Glutamatergic neuron (in vitro differentiated cells): ENCODE data around the gene SSU72. TPM values are rescaled to one million over a fixed set of nuclear protein-coding genes. Genes with fewer than 3 reads are reported as not detected.
A peak's percentile ranks its signal among the peaks of the same experiment; 100 is the strongest.

ENCODE experiments used
- DNase-seq: peaks from one replicate; pipeline ENCODE4 v3.0.0; 2022
- H3K27ac Mint-ChIP-seq: one replicate; pipeline ENCODE4 v1.8.0; 2020; ENCODE audit warnings: mild to moderate bottlenecking, mixed read lengths, inconsistent platforms; ENCODE audit not compliant: unreplicated experiment
- H3K27me3 Mint-ChIP-seq: one replicate; pipeline ENCODE4 v1.8.0; 2020; ENCODE audit warnings: mild to moderate bottlenecking, moderate library complexity, mixed read lengths, inconsistent platforms; ENCODE audit not compliant: unreplicated experiment
- H3K36me3 Mint-ChIP-seq: one replicate; pipeline ENCODE4 v1.8.0; 2020; ENCODE audit warnings: mild to moderate bottlenecking, mixed read lengths, inconsistent platforms; ENCODE audit not compliant: unreplicated experiment
- H3K4me1 Mint-ChIP-seq: one replicate; pipeline ENCODE4 v1.8.0; 2020; ENCODE audit warnings: mild to moderate bottlenecking, low read depth, mixed read lengths, inconsistent platforms; ENCODE audit not compliant: unreplicated experiment
- H3K4me3 Mint-ChIP-seq: one replicate; pipeline ENCODE4 v1.8.0; 2020; ENCODE audit warnings: mild to moderate bottlenecking, mixed read lengths, inconsistent platforms; ENCODE audit not compliant: unreplicated experiment
- H3K9me3 Mint-ChIP-seq: one replicate; pipeline ENCODE4 v1.8.0; 2020; ENCODE audit warnings: mild to moderate bottlenecking, moderate library complexity, mixed read lengths, inconsistent platforms; ENCODE audit not compliant: unreplicated experiment
- total RNA-seq: library from RNA; stranded (reverse); fragmentation: NEBNext Ultra II Directional; extraction: Animal tissue kit (Norgen Biotek cat#: 25700); gene quantifications from one replicate; pipeline ENCODE4 v1.2.1, GENCODE V29; 2021; ENCODE audit not compliant: unreplicated experiment
- TF ChIP-seq, protein P1 (sequence below): fragments of 200-600 bp; sonication (generic); IDR thresholded peaks from one replicate; pipeline ENCODE4 v1.5.0; 2021; ENCODE audit not compliant: partially characterized antibody, unreplicated experiment

Gene SSU72
- total RNA-seq, 1 donor from 2014 or later: 123 TPM

DNA sequence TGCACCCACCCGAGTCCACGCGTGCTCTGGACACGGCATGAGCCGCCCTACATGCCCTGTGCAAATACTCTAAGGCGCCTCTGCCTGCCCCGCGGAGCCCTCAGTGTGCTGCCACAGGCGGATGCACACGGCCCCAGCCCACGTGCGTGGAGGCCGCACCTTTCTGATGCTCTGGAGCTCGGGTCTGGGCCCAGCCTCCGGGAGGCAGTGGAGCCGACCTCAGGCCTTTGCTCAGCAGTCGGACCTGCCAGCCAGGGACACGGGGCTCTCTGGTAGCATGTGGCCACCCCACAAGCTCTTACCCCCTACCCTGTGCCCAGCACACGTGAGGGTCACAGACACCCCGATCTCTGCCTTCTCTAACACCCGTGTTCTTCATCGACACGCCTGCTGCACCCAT is 36.3 kb downstream of the SSU72 start:
- H3K9me3 Mint-ChIP-seq: peaks cover 9% of the 10 kb centered on the region
- DNase-seq: no peak
- peaks cover 5% of the 10 kb centered on the region for H3K4me1 Mint-ChIP-seq
- peak overlapping the region; percentile 80 for H3K4me3 Mint-ChIP-seq
- H3K27ac Mint-ChIP-seq: peak overlapping the region; percentile 33
- TF ChIP-seq, protein P1, sequence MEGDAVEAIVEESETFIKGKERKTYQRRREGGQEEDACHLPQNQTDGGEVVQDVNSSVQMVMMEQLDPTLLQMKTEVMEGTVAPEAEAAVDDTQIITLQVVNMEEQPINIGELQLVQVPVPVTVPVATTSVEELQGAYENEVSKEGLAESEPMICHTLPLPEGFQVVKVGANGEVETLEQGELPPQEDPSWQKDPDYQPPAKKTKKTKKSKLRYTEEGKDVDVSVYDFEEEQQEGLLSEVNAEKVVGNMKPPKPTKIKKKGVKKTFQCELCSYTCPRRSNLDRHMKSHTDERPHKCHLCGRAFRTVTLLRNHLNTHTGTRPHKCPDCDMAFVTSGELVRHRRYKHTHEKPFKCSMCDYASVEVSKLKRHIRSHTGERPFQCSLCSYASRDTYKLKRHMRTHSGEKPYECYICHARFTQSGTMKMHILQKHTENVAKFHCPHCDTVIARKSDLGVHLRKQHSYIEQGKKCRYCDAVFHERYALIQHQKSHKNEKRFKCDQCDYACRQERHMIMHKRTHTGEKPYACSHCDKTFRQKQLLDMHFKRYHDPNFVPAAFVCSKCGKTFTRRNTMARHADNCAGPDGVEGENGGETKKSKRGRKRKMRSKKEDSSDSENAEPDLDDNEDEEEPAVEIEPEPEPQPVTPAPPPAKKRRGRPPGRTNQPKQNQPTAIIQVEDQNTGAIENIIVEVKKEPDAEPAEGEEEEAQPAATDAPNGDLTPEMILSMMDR: no peak
- peaks cover 10% of the 10 kb centered on the region for H3K27me3 Mint-ChIP-seq
- no peaks in the 10 kb centered on the region for H3K36me3 Mint-ChIP-seq

DNA sequence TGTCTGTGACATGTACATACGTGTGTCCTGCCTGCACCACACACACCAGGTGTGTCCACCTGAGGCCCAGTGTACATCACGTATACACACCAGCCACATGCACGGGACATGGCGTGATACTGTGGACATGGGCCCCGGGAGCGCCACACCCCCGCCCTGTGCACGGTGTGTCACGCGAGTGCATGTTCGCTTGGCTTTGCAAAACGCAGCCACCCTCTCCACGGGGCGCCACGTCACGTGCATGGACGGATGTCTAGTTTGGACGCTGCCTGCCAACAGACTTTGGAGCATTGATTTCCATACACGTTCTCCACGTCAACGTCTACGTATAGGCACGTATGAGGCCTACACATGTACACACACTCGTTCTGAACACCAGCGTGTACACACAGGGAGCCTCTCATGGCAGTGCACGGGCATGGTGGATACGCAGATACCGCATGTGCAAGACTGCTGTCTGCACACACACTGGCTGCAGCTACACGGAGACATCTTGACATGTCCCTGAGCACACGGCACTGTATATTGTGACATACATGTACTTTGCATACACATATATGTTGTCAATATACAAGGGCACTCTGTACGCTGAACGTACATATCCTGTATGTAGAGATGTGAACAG is 36.9 kb downstream of the SSU72 start:
- peaks cover 10% of the 10 kb centered on the region for H3K27me3 Mint-ChIP-seq
- DNase-seq: no peak
- peak overlapping the region; percentile 34 for H3K4me3 Mint-ChIP-seq
- H3K9me3 Mint-ChIP-seq: peaks cover 9% of the 10 kb centered on the region
- peaks cover 5% of the 10 kb centered on the region for H3K4me1 Mint-ChIP-seq
- H3K27ac Mint-ChIP-seq: no peak overlapping the region
- TF ChIP-seq, protein P1: no peak
- H3K36me3 Mint-ChIP-seq: no peaks in the 10 kb centered on the region

DNA sequence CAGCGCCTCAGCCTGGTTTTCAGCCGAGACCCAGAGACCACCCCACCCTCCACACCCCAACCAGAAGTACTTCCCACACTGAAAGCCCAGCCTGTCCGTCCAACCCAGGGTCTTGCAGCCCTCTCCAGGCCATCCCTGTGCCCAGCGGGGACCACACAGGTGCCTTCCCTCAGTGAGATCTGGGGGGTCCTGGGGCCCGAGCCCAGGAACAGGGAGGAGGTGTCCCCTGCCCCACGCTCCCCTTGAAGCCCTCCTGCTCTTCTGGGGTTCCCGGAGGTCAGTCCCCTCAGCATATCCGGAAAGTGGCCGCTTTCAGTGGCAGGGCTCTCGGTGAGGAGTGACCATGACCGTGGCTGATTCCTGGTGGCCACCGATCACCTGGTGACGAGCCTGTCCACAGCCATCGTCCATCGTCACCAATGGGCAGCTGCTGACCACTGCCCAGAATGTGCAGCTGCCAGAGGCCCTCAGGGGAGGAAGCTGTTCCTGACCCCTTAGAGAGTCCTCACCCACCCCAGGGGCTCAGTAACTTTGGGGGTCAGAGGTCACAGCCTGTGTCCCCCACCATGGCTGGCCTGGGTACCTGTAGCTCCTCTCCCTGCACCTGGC is 37.6 kb downstream of the SSU72 start:
- Mint-ChIP-seq H3K4me3 (no peak overlapping the region), H3K4me1 (peaks cover 5% of the 10 kb centered on the region), H3K27me3 (peaks cover 12% of the 10 kb centered on the region), H3K36me3 (peaks cover 2% of the 10 kb centered on the region), H3K27ac (peak overlapping the region; percentile 38), H3K9me3 (peaks cover 10% of the 10 kb centered on the region)
- DNase-seq: no peak
- TF ChIP-seq, protein P1: no peak

DNA sequence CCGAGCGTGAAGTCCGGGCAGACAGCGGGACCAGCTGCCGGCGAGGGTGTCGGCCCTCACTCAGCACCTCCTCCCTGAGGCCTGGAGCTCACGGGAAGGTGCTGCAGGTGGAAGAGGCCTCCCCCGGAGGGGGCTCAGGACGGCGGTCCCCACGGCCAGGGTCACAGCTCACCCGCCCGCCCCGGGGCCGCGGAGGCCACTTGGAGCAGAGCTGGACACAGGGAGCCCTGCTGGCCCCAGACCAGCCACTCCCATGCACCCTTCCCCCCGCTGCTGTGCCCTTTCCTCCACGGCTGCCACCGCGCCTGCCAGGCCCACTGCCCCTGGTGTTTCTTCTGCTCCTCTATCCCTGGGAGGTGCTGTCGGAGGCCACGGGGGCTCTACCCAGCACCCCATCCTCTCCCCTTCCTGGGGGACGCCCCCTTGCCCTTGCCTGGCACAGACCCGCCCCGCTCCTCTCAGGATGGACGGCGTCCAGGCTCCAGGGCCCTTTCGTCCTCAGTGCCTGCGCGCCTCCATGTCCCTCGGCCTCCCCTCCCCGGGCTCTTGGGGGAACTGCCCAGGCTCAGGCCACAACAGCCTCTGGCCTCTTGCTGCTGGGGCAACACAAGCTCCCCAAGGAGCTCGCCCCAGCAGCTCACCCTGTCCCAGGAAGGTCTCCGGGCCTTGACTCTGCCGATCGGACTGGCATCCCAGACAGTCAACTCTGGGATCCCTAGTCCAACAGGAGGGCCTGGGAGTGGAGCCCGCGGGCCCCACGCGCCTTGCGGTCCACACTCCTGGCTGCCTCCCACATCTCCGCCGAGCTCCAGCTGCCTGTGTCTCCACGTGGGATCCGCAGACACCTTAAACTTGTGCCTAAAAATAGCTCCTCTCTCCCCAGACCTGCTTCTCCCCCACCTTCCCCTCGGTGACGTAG is 38.4 kb downstream of the SSU72 start:
- TF ChIP-seq, protein P1: no peak
- Mint-ChIP-seq H3K27ac (peak overlapping the region; percentile 38), H3K4me3 (no peak overlapping the region), H3K36me3 (peaks cover 6% of the 10 kb centered on the region), H3K9me3 (peaks cover 8% of the 10 kb centered on the region), H3K27me3 (peaks cover 13% of the 10 kb centered on the region), H3K4me1 (peaks cover 5% of the 10 kb centered on the region)
- no peak for DNase-seq
